Hair follicular keratinocyte (primary cell): Measurements from ENCODE around the gene TLR7. TPM values are rescaled to one million over a fixed set of nuclear protein-coding genes. Genes with fewer than 3 reads are reported as not detected.

Source experiments
- total RNA-seq: library from RNA; depleted of rRNA; stranded (reverse); fragments of >200 nt; gene quantifications from 2 replicates; pipeline ENCODE4 v1.2.3, GENCODE V29; 2015

The TLR7 gene
- total RNA-seq: not detected in 2 replicates

GRCh38 chrX:12866451-12867377 is at the start of gene TLR7:
TLR7 (plus strand) TSS chrX:12867072; CDS start chrX:12867579, 507 bp downstream.

GRCh38 chrX:12906046-12906761 is 39.3 kb downstream of the TLR7 start, which contains the start of gene TLR8:
TLR8 (plus strand) TSS chrX:12906620; CDS start chrX:12906707, 87 bp downstream.

Other genes with a start within 250 kb of the TLR7 start
- 38.0 and 42.1 TPM in 2 replicates for gene PRPS2, start 75.7 kb upstream of the TLR7 start, total RNA-seq
- not detected in 2 replicates for gene TLR8, start 39.5 kb downstream of the TLR7 start, total RNA-seq
- gene TMSB4X, start 108.0 kb downstream of the TLR7 start, total RNA-seq: 1,472 and 2,608 TPM in 2 replicates
- not detected in 2 replicates for gene FAM9C, start 177.5 kb downstream of the TLR7 start, total RNA-seq